Glutamatergic neuron (in vitro differentiated cells): ENCODE results near the gene PANX2. TPM values are rescaled to one million over a fixed set of nuclear protein-coding genes. Genes with fewer than 3 reads are reported as not detected.
"Not testable (repeated sequence)": the region's sequence is repeated elsewhere in the genome, so short reads cannot be mapped to it uniquely, and the experiment has no call there.

ENCODE experiments used
- DNase-seq: peaks from one replicate; pipeline ENCODE4 v3.0.0; 2022
- H3K27ac Mint-ChIP-seq: one replicate; pipeline ENCODE4 v1.8.0; 2020; ENCODE audit warnings: mild to moderate bottlenecking, mixed read lengths, inconsistent platforms; ENCODE audit not compliant: unreplicated experiment
- H3K27me3 Mint-ChIP-seq: one replicate; pipeline ENCODE4 v1.8.0; 2020; ENCODE audit warnings: mild to moderate bottlenecking, moderate library complexity, mixed read lengths, inconsistent platforms; ENCODE audit not compliant: unreplicated experiment
- H3K36me3 Mint-ChIP-seq: one replicate; pipeline ENCODE4 v1.8.0; 2020; ENCODE audit warnings: mild to moderate bottlenecking, mixed read lengths, inconsistent platforms; ENCODE audit not compliant: unreplicated experiment
- H3K4me1 Mint-ChIP-seq: one replicate; pipeline ENCODE4 v1.8.0; 2020; ENCODE audit warnings: mild to moderate bottlenecking, low read depth, mixed read lengths, inconsistent platforms; ENCODE audit not compliant: unreplicated experiment
- H3K4me3 Mint-ChIP-seq: one replicate; pipeline ENCODE4 v1.8.0; 2020; ENCODE audit warnings: mild to moderate bottlenecking, mixed read lengths, inconsistent platforms; ENCODE audit not compliant: unreplicated experiment
- H3K9me3 Mint-ChIP-seq: one replicate; pipeline ENCODE4 v1.8.0; 2020; ENCODE audit warnings: mild to moderate bottlenecking, moderate library complexity, mixed read lengths, inconsistent platforms; ENCODE audit not compliant: unreplicated experiment
- CTCF ChIP-seq: fragments of 200-600 bp; sonication (generic); IDR thresholded peaks from one replicate; pipeline ENCODE4 v1.5.0; 2021; ENCODE audit not compliant: partially characterized antibody, unreplicated experiment
- total RNA-seq: library from RNA; stranded (reverse); fragmentation: NEBNext Ultra II Directional; extraction: Animal tissue kit (Norgen Biotek cat#: 25700); gene quantifications from one replicate; pipeline ENCODE4 v1.2.1, GENCODE V29; 2021; ENCODE audit not compliant: unreplicated experiment

The PANX2 gene
- total RNA-seq, 1 donor from 2014 or later = 1.8 TPM

- Mint-ChIP-seq H3K9me3 (peaks cover 15% of the 10 kb centered on the region), H3K4me3 (peak overlapping the region; percentile 93), H3K36me3 (peaks cover 10% of the 10 kb centered on the region), H3K27ac (peak overlapping the region; percentile 72), H3K27me3 (peaks cover 10% of the 10 kb centered on the region), H3K4me1 (peaks cover 8% of the 10 kb centered on the region)
- no peak for TF ChIP-seq CTCF
- no peak for DNase-seq
Measured at GRCh38 chr22:50201191-50202129, 30.9 kb downstream of the PANX2 start.

DNA sequence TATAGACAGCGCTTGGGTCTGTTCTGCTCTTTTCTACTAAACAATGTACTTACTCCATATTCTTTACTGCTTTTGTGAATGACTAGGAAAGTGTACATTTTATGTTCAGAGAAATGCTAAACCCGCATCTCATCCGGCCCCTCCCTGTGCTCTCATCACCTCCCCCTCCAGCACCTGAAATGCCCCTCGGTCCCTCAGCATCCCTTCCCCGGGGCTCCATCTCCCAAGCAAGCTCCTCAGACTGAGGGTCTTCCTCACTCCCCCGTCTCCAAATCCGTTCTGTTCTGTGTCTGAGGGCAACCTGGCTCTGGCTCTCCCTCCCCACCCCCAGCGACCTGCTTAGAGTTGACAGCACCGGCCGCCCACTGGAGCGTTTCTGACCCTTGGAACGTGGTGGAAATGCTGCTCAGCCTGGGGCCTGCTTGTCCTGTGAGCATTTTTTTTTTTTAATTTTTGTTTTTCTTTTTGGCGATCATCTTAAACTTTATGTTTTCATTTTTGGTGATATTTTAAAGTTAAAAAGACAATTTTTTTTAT is 31.7 kb downstream of the PANX2 start:
- H3K4me1 Mint-ChIP-seq = peaks cover 8% of the 10 kb centered on the region
- peak overlapping the region; percentile 72 for H3K27ac Mint-ChIP-seq
- H3K27me3 Mint-ChIP-seq = peaks cover 10% of the 10 kb centered on the region
- TF ChIP-seq CTCF = no peak
- H3K4me3 Mint-ChIP-seq = peak overlapping the region; percentile 93
- H3K36me3 Mint-ChIP-seq = peaks cover 10% of the 10 kb centered on the region
- peaks cover 15% of the 10 kb centered on the region for H3K9me3 Mint-ChIP-seq
- DNase-seq = no peak

DNA sequence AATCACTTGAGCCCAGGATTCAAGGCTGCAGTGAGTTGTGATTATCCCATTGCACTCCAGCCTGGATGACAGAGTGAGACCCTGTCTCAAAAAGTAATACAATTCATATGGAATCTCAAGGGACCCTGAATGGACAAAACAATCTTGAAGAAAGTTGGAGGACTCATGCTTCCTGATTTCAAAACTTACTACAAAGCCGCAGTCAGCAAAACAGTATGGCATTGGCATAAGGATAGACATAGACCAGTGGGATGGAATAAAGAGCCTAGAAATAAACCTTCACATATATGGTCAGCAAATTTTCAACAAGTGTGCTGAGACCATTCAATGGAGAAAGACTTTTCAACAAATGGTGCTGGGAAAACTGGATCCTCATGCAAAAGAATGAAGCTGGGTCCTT is 32.8 kb downstream of the PANX2 start:
- peaks cover 8% of the 10 kb centered on the region for H3K27me3 Mint-ChIP-seq
- peaks cover 19% of the 10 kb centered on the region for H3K9me3 Mint-ChIP-seq
- H3K36me3 Mint-ChIP-seq = peaks cover 10% of the 10 kb centered on the region
- TF ChIP-seq CTCF = no peak
- DNase-seq = no peak
- H3K4me1 Mint-ChIP-seq = peaks cover 13% of the 10 kb centered on the region
- peak overlapping the region; percentile 7 for H3K4me3 Mint-ChIP-seq
- H3K27ac Mint-ChIP-seq = no peak overlapping the region

DNA sequence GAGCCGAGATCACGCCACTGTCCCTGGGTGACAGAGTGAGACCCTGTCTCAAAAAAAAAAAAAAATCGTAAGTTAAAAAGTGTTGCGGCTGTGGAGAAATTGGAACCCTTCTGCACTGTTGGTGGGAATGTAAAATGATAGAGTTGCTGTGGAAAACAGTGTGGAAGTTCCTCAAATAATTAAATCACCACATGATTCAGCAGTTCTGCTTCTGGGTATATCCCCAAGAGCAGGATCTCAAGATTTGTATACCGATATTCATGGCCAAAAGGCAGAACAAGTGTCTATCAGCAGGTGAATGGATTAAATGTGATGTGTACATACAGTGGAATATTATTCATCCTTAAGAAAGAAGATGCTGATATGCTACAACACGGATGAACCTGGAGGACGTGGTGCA is 34.0 kb downstream of the PANX2 start:
- H3K9me3 Mint-ChIP-seq = peaks cover 21% of the 10 kb centered on the region
- no peak for DNase-seq
- TF ChIP-seq CTCF = no peak
- peak overlapping the region; percentile 33 for H3K27ac Mint-ChIP-seq
- peaks cover 13% of the 10 kb centered on the region for H3K4me1 Mint-ChIP-seq
- H3K27me3 Mint-ChIP-seq = peaks cover 8% of the 10 kb centered on the region
- peak overlapping the region; percentile 5 for H3K4me3 Mint-ChIP-seq
- H3K36me3 Mint-ChIP-seq = peaks cover 10% of the 10 kb centered on the region

- Mint-ChIP-seq H3K9me3 (peaks cover 21% of the 10 kb centered on the region), H3K4me1 (peaks cover 15% of the 10 kb centered on the region), H3K4me3 (peak overlapping the region; percentile 5), H3K27ac (peak overlapping the region; percentile 33), H3K36me3 (peaks cover 13% of the 10 kb centered on the region), H3K27me3 (peaks cover 11% of the 10 kb centered on the region)
- not testable (repeated sequence) for DNase-seq
Measured at GRCh38 chr22:50204998-50205397, 34.5 kb downstream of the PANX2 start.
